Left ventricle myocardium inferior (tissue), 1 donor: ENCODE results near the gene TRNT1. TPM values are rescaled to one million over a fixed set of nuclear protein-coding genes. Genes with fewer than 3 reads are reported as not detected.

Source experiments
- DNase-seq: peaks from one replicate; pipeline ENCODE4 v3.0.0-alpha.2; 2020
- H3K27ac ChIP-seq: fragments of 200-600 bp; replicated peaks from 2 replicates; pipeline ENCODE4 v1.8.0; 2021
- H3K27me3 ChIP-seq: fragments of 200-600 bp; 2 replicates; pipeline ENCODE4 v1.8.0; 2021; ENCODE audit warnings: low read depth
- H3K36me3 ChIP-seq: fragments of 200-600 bp; 2 replicates; pipeline ENCODE4 v1.8.0; 2021
- H3K4me1 ChIP-seq: fragments of 200-600 bp; 2 replicates; pipeline ENCODE4 v1.8.0; 2021
- H3K4me3 ChIP-seq: fragments of 200-600 bp; 2 replicates; pipeline ENCODE4 v1.8.0; 2021; ENCODE audit warnings: mild to moderate bottlenecking, moderate library complexity
- H3K9me3 ChIP-seq: fragments of 200-600 bp; replicated peaks from 2 replicates; pipeline ENCODE4 v1.8.0; 2021
- CTCF ChIP-seq: fragments of 200-600 bp; IDR thresholded peaks from 2 replicates; pipeline ENCODE4 v1.8.0; 2021; ENCODE audit warnings: antibody characterized with exemption, mild to moderate bottlenecking, borderline replicate concordance
- intact Hi-C: fragments of 100-400 bp; cut with micrococcal nuclease; formaldehyde crosslinking; loops from one replicate; pipeline ENCODE4 v1.11.0; 2022
- total RNA-seq: library from RNA; stranded (reverse); fragmentation: NEBNext Ultra II Directional; extraction: Animal tissue kit (Norgen Biotek cat#: 25700); gene quantifications from one replicate; pipeline ENCODE4 v1.2.1, GENCODE V29; 2021
- donor health status: DM: no; HTN: yes; CAD: no; lungs with severe emphysema.

TRNT1 gene
- total RNA-seq, 1 donor from 2014 or later, result 14.6 TPM

- no peak for TF ChIP-seq CTCF
- Histone ChIP-seq H3K27me3 (no peaks in the 10 kb centered on the region), H3K4me3 (no peak overlapping the region), H3K36me3 (no peaks in the 10 kb centered on the region), H3K4me1 (no peaks in the 10 kb centered on the region), H3K27ac (no peak overlapping the region), H3K9me3 (no peaks in the 10 kb centered on the region)
- intact Hi-C loops, result no loop called here
- no peak for DNase-seq
These were observed 19.6 kb upstream of the TRNT1 start for GRCh38 chr3:3107181-3107580.

GRCh38 chr3:3107858-3108257, 18.9 kb upstream of the TRNT1 start:
- H3K9me3 ChIP-seq, result no peaks in the 10 kb centered on the region
- intact Hi-C loops, result no loop called here
- H3K4me3 ChIP-seq, result no peak overlapping the region
- DNase-seq, result no peak
- no peaks in the 10 kb centered on the region for H3K27me3 ChIP-seq
- no peak overlapping the region for H3K27ac ChIP-seq
- H3K4me1 ChIP-seq, result no peaks in the 10 kb centered on the region
- no peak for TF ChIP-seq CTCF
- no peaks in the 10 kb centered on the region for H3K36me3 ChIP-seq

GRCh38 chr3:3109407-3110298, 17.1 kb upstream of the TRNT1 start:
- H3K36me3 ChIP-seq, result no peaks in the 10 kb centered on the region
- H3K4me1 ChIP-seq, result no peaks in the 10 kb centered on the region
- peak overlapping the region; percentile 37 for H3K4me3 ChIP-seq
- intact Hi-C loops, result no loop called here
- no peak overlapping the region for H3K27ac ChIP-seq
- DNase-seq, result no peak
- H3K9me3 ChIP-seq, result no peaks in the 10 kb centered on the region
- TF ChIP-seq CTCF, result no peak
- no peaks in the 10 kb centered on the region for H3K27me3 ChIP-seq

- Histone ChIP-seq H3K36me3 (no peaks in the 10 kb centered on the region), H3K4me3 (peak within 1 kb of the TSS; percentile 37), H3K27ac (no peak within 1 kb of the TSS), H3K9me3 (no peaks in the 10 kb centered on the region), H3K4me1 (no peaks in the 10 kb centered on the region), H3K27me3 (no peaks in the 10 kb centered on the region)
- no peak for TF ChIP-seq CTCF
- no peak for DNase-seq
- intact Hi-C loops, result no loop called here
These were observed 16.5 kb upstream of the TRNT1 start, which contains the start of gene IL5RA for GRCh38 chr3:3110299-3110630. Gene IL5RA, minus strand, starts transcription at chr3:3110374. Its CDS starts 5,390 bp downstream, at chr3:3104984.

- intact Hi-C loops, result no loop called here
These were observed 15.9 kb upstream of the TRNT1 start for GRCh38 chr3:3110749-3111361.

More at GRCh38 chr3:3110749-3111361, 15.9 kb upstream of the TRNT1 start:
- TF ChIP-seq CTCF, result no peak
- Histone ChIP-seq H3K4me1 (no peaks in the 10 kb centered on the region), H3K27ac (no peak overlapping the region), H3K4me3 (no peak overlapping the region), H3K27me3 (no peaks in the 10 kb centered on the region), H3K9me3 (no peaks in the 10 kb centered on the region), H3K36me3 (no peaks in the 10 kb centered on the region)
- no peak for DNase-seq
